ENCODE results near the gene AVPR2.

AVPR2 gene

GRCh38 chrX:153903991-153904957, at the start of gene AVPR2:
Gene AVPR2, plus strand, starts transcription at chrX:153904673. Its CDS starts 473 bp downstream, at chrX:153905146.
- Mint-ChIP-seq H3K27ac (no peak within 1 kb of the TSS), H3K4me1 (peaks cover 35% of the 10 kb centered on the region), H3K36me3 (ENCODE audit: low read depth) (no peaks in the 10 kb centered on the region), H3K9me3 (peaks cover 56% of the 10 kb centered on the region), H3K27me3 (ENCODE audit: low read depth, poor library complexity) (no peaks in the 10 kb centered on the region), H3K4me3 (no peak within 1 kb of the TSS)
- no peak for DNase-seq
- TF ChIP-seq CTCF (IDR thresholded peaks at IDR 0.05) = no peak

GRCh38 chrX:153854702-153855101, 49.8 kb upstream of the AVPR2 start:
- Mint-ChIP-seq H3K36me3 (ENCODE audit: low read depth) (no peaks in the 10 kb centered on the region), H3K27ac (no peak overlapping the region), H3K9me3 (peaks cover 75% of the 10 kb centered on the region), H3K27me3 (ENCODE audit: low read depth, poor library complexity) (peaks cover 10% of the 10 kb centered on the region), H3K4me3 (no peak overlapping the region), H3K4me1 (no peaks in the 10 kb centered on the region)
- DNase-seq = no peak
- no peak for TF ChIP-seq CTCF (IDR thresholded peaks at IDR 0.05)

GRCh38 chrX:153857348-153857903, 47.0 kb upstream of the AVPR2 start:
- Mint-ChIP-seq H3K27ac (no peak overlapping the region), H3K9me3 (peaks cover 74% of the 10 kb centered on the region), H3K4me1 (peaks cover 4% of the 10 kb centered on the region), H3K36me3 (ENCODE audit: low read depth) (no peaks in the 10 kb centered on the region), H3K27me3 (ENCODE audit: low read depth, poor library complexity) (peaks cover 6% of the 10 kb centered on the region), H3K4me3 (no peak overlapping the region)
- TF ChIP-seq CTCF (IDR thresholded peaks at IDR 0.05) = no peak
- no peak for DNase-seq

- DNase-seq = no peak
- no peak for TF ChIP-seq CTCF (IDR thresholded peaks at IDR 0.05)
- Mint-ChIP-seq H3K36me3 (ENCODE audit: low read depth) (peaks cover 7% of the 10 kb centered on the region), H3K4me1 (peaks cover 4% of the 10 kb centered on the region), H3K4me3 (no peak overlapping the region), H3K27me3 (ENCODE audit: low read depth, poor library complexity) (peaks cover 6% of the 10 kb centered on the region), H3K27ac (no peak overlapping the region), H3K9me3 (peaks cover 65% of the 10 kb centered on the region)
Measured at GRCh38 chrX:153861151-153861550, 43.3 kb upstream of the AVPR2 start.

GRCh38 chrX:153861733-153862310, 42.7 kb upstream of the AVPR2 start:
- no peak overlapping the region for H3K4me3 Mint-ChIP-seq
- H3K36me3 Mint-ChIP-seq (ENCODE audit: low read depth) = peaks cover 7% of the 10 kb centered on the region
- H3K9me3 Mint-ChIP-seq = peaks cover 65% of the 10 kb centered on the region
- H3K27me3 Mint-ChIP-seq (ENCODE audit: low read depth, poor library complexity) = peaks cover 6% of the 10 kb centered on the region
- H3K27ac Mint-ChIP-seq = no peak overlapping the region
- DNase-seq = no peak
- no peak for TF ChIP-seq CTCF (IDR thresholded peaks at IDR 0.05)
- peaks cover 4% of the 10 kb centered on the region for H3K4me1 Mint-ChIP-seq

Measured in nephron progenitor cell (in vitro differentiated cells).